Activated T-cell treated with anti-CD3 and anti-CD28 coated beads for 4 hours (primary cell): ENCODE measurements around the gene SH3PXD2A.
"Not testable (repeated sequence)": the region's sequence is repeated elsewhere in the genome, so short reads cannot be mapped to it uniquely, and the experiment has no call there.

ENCODE experiments used
- DNase-seq: peaks from one replicate; pipeline ENCODE4 v3.0.0-alpha.2; 2020

Gene SH3PXD2A

GRCh38 chr10:103636492-103636891 lies 218.9 kb downstream of the SH3PXD2A start:
- no peak for DNase-seq

DNA sequence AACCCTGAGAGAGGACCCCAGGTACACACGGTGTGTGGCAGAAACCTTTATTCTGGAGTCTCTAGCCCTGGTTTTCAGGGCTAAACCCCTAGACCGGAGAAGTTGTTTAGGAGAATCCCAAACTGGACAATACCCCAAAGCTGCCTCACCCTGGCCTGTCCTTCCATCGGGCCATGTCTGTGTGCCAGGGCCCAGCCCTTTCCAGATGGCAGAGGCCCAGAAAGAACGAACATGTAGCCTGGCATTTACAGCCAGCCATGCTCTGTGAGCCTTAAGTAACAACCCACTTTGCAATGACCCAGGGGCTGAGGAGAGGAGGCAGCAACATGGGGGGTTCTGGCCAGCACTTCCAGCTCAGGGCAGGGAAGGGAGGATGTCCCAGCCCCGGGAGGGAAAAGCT lies 219.8 kb downstream of the SH3PXD2A start:
- DNase-seq = no peak

DNA sequence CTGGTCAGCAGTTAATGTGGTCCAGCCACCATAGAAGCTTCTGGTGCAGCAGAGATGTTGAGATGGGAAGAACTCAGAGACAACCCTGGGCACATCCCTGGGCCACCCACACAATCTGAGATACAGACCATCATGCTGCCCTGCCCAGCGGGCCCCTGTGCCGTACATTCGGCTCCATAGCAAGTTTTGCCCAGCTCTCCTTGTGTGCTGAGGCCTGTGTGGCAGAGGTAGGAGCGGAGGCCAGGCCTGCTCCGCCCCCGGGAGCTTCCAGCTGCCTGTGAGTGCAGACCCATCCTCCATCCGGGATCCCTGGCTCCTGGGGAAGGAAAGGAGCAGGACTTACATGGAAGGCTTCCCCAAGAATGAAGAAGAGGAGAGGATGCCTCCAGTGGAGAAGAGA lies 221.5 kb downstream of the SH3PXD2A start:
- no peak for DNase-seq

- DNase-seq = not testable (repeated sequence)
Observed at GRCh38 chr10:103632871-103633270, 222.5 kb downstream of the SH3PXD2A start.

- DNase-seq = no peak
Observed at GRCh38 chr10:103632247-103632642, 223.1 kb downstream of the SH3PXD2A start.

GRCh38 chr10:103630156-103630555 lies 225.2 kb downstream of the SH3PXD2A start:
- no peak for DNase-seq

DNA sequence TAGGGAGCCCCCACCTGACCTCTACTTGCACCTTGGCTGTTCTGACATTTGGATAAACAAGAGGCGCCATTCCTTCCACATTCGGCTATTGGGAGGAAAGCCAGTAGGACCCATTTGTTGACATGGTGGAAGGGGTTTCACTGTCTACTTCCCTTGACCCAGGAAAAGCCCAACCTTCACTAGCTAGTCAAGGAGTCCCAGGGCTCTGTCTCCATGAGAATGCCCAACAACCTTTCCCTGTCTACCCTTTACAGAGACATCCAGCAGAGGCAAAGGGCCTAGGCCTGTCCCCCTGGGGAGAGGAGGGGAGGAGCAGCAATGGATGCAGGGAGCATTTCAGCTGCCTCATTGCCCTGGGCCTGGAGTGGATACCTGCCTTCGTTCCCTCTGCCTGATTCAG lies 225.8 kb downstream of the SH3PXD2A start:
- DNase-seq = no peak

GRCh38 chr10:103627893-103628292 lies 227.5 kb downstream of the SH3PXD2A start:
- DNase-seq = no peak

DNA sequence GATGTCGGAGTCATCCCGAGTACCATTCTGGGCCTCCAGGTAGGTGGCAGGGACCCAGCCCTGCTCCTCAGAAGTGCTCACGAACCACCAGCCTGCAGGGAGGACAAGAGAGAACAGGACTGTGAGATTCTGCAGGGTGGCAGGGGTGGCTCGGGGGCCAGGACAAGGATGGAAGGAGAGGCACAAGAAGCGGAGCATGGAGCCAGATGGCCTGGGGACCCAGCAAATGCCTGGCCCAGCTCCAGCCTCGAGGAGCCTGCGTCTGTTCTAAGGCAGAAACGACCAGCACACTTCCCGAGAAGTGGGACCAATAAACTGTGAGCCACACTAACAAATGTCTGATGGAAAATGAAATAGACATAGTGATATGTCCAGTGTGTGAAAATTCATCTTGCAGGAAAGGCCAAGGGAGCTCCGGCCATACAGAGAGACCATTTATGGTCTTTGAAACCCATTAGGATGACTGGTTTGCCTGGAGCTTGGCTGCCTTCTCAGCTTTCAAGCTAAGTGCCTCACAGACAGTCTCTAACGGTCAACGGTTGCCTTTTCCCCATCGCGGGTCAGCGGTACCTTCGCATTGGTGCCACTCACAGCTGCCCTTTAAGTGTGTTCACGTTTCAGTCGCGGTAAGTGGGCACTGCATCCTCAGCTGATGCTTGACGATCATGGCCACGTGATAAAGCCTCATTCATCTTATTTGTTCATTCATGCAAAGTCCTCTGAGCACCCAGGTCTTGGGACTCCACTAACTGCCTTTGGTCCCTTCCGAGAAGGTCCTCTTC lies 228.1 kb downstream of the SH3PXD2A start:
- no peak for DNase-seq

- DNase-seq = no peak
Observed at GRCh38 chr10:103626178-103626577, 229.2 kb downstream of the SH3PXD2A start.

- DNase-seq = no peak
Observed at GRCh38 chr10:103622935-103623574, 232.3 kb downstream of the SH3PXD2A start.

GRCh38 chr10:103622286-103622685 lies 233.1 kb downstream of the SH3PXD2A start:
- no peak for DNase-seq

DNA sequence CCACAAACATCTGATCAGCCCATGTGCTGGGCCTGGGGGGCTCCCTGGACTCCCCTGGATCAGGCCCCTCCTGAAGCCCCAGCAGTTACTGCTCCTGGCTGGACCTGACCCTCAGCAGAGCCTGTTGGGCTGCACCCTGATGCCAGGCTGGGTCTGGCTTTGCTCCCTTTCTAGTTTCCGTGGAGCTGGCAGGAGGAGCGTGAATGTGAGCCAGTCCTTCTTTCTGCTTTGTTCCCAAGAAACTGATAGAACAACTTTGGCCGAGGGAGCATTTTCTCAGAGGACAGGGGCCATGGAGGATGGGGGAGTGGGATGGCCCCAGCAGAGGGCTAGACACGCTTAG lies 233.6 kb downstream of the SH3PXD2A start:
- DNase-seq = no peak

- DNase-seq = no peak
Observed at GRCh38 chr10:103620891-103621782, 234.2 kb downstream of the SH3PXD2A start.

GRCh38 chr10:103620352-103620740 lies 235.0 kb downstream of the SH3PXD2A start:
- DNase-seq = no peak

- DNase-seq = no peak
Observed at GRCh38 chr10:103619424-103620351, 235.7 kb downstream of the SH3PXD2A start.

- no peak for DNase-seq
Observed at GRCh38 chr10:103618575-103619423, 236.6 kb downstream of the SH3PXD2A start.

DNA sequence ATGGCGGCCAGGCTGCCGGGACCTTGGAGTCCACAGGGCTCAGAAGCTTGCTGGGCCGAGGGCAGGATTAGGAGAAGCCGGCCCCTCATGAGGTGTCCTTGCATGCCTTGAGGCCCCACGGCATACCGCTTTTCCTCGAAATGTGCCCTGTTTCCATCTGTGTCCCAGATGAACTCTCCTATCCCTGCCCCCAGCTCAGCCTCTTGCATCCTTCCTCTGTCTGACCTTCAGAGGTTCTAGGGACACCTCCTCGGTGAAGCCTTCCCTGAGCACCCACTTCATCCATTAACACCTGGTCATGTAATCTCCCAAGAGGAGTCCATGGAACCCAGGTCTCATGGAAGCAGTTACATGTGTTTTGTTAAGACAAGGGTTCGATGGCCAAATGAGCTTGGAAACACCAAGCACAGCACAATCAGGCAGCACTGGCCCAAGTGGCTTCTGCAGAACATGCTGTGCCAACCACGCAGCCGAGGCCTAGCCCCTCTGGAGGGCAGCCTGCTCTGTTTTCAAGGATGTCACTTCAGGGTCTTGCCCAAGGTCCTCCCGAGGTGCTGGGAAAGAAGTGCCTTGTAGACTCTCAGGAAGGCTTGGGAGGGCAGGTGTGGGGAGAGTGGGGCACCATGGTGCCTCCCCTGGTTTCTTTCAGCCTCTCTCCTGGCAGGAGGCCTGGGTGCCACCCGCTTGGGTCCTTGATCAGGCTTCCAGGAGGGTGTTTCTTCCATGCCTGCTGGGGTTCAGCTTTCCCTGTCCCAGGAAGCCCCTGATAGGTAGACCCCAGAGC lies 237.6 kb downstream of the SH3PXD2A start:
- DNase-seq = no peak

DNA sequence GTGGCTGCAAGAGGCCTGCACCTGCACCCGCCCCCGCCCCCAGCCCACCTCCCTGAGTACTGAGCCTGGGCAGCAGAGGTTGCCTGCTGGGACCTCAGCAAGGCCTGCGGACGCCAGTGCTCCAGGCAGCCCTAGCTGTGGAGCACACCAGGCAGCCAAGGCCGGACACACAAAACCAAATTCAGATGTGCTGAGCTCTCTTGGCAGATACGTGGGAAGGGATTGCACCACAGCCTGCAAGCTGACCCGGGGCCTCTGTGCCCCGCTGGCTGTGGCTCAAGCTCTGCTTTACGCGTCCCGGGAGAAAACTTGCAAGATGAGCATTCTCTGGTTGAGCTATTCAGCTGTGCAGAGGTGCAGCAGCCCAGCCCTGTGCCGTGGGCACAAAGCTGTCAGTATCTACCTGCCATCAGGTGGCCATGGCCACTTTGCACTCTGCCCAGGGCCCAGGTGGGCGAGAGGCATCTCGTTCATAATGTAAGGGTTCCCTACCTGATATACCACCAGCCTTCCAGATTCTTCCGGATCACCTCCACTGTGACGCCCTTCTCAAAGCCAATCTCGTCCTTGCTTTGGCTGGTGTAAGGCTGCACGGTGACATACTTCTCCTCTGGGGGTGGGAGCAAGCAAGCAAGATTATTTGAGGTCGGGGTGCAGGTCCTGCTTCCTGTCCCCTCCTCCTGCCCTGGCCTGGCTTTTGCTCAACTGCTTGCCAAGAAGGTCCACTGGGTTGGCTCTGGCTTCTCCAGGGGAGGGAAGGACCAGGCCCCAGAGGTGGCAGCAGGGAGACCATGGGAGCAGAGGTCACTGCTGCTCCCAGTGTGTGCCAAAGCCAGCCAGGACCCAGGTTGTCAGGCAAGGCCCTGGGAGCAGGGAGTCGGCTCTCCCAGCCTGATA lies 238.4 kb downstream of the SH3PXD2A start:
- no peak for DNase-seq
